Measurements from ENCODE around the gene FOXN1.
"Not testable (repeated sequence)": the region's sequence is repeated elsewhere in the genome, so short reads cannot be mapped to it uniquely, and the experiment has no call there.

The FOXN1 gene

GRCh38 chr17:28501421-28502284, 4.5 kb upstream of the FOXN1 start:
- DNase-seq = no peak

DNA sequence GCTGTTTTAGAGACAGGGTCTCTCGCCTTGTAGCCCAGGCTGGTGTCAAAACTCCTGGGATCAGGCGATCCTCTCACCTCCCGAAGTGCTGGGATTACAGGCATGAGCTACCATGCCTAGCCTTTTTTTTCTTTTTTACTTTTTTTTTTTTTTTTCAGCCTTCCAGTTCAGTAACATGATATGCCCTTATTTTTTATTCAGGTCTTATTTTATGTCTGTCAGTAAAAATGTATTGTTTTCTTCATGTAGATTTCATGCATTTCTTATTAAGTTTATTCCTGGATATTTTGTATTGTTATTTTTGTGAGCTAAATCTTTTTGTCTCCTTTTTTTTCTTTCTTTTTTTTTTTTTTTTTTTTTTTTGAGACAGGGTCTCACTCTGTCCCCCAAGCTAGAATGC, 2.7 kb upstream of the FOXN1 start:
- DNase-seq = no peak

- DNase-seq = no peak
Observed at GRCh38 chr17:28506763-28507487, 777 bp downstream of the FOXN1 start.

GRCh38 chr17:28507567-28508203, 1.5 kb downstream of the FOXN1 start:
- DNase-seq = peak in 1 of 2 experiments; percentile 52

- DNase-seq = no peak
Observed at GRCh38 chr17:28508211-28508724, 2.1 kb downstream of the FOXN1 start.

DNA sequence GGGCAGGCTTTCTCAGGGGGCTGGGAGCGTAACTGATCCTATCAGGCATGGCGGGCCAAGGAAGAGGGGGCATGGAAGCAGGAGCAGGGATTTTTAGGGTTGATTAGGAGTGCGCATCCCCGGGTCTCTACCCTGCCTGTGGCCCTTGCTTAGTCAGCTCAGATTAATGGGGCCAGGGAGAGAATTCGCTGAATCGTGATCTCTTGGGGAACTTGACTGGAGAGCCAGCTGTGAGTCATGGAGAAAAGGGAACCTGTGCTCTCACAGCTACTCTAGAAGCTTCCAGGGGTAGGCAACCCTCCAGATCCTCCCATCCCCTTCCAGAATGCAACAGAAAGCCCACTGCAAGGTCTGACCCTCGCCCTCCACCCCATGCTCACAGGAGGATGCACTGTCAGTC, 3.6 kb downstream of the FOXN1 start:
- DNase-seq = no peak

- DNase-seq = no peak
Observed at GRCh38 chr17:28511858-28512461, 5.8 kb downstream of the FOXN1 start.

DNA sequence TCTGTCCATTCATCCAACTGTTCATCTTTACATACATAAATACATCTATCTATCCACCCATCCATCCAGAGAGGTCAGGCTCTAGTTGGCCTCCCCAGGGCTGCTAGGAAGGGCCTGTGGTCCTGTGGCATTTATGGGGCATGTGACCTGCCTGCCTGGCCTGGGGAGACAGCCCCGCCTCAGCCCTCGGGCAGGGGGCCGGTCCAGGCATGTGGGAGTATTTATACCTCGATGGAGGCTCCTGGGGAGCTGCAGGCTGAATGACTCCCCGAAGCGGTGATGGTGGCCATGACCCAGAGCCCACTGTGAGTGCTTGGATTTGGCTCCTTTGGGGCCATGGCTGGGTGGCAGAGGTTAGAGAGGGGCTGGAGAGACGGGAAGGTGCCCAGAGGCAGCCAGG, 7.3 kb downstream of the FOXN1 start:
- DNase-seq = no peak

DNA sequence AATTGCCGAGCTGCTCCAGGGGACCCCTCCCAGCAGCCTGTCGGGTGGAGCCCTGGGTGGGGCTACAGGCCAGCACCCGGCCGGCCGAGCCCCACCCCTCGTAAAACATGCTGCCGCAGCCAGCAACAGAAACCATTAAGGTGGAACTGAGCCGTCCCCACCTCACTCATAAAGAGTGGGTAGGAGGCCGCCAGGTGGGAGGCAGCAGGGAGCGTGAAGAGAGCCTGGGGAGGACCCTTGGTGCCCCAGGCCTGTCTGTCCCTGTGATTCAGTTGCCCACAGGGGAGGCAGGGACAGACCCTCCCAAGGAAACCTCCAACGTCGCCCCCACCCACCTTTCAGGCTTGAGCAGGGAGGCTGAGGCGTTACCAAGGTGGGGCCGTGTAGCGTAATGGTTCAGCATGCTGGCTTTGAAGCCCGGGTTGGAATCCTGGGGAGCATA, 8.4 kb downstream of the FOXN1 start:
- peak in 1 of 2 experiments; percentile 51 for DNase-seq

- DNase-seq = no peak
Observed at GRCh38 chr17:28515518-28515917, 9.4 kb downstream of the FOXN1 start.

GRCh38 chr17:28518132-28518531, 12.0 kb downstream of the FOXN1 start:
- no peak for DNase-seq

DNA sequence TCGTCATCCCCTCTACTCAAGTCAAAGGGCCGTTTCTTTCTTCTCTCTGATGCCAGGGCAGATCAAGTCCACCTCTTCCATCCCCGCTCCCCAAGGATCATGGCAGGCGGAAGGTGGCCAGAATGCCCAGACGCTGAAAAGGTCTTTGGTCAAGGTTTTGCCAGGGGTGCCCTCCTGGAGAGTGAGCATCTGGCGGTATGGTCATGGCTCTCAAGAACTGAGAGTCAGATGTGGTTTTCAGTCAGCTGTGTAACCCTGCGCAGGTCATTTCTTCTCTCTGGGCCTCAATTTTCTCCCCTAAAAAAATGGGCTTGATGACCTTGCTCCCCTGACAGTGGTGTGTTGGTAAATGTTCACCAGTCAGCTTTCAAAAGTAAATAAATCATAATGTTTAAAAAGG, 12.4 kb downstream of the FOXN1 start:
- DNase-seq = no peak

DNA sequence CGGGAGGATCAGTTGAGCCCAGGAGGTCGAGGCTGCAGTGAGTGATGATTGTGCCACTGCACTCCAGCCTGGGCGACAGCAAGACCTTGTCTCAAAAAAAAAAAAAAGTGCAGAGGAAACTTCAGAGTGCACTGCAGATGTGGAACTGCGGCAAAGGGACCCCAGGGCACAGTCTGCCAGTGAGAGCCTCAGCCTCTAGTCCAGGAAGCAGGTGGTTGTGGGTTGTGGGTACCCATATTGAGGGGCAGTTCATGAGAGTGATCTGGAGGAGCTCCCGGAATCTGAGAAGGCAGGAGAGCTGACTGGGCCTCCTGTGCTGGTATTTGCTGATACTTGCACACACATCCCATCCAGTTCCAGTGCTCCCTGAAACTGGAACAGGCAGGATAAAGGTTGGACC, 13.1 kb downstream of the FOXN1 start:
- DNase-seq = no peak

GRCh38 chr17:28520687-28521086, 14.5 kb downstream of the FOXN1 start:
- DNase-seq = no peak

DNA sequence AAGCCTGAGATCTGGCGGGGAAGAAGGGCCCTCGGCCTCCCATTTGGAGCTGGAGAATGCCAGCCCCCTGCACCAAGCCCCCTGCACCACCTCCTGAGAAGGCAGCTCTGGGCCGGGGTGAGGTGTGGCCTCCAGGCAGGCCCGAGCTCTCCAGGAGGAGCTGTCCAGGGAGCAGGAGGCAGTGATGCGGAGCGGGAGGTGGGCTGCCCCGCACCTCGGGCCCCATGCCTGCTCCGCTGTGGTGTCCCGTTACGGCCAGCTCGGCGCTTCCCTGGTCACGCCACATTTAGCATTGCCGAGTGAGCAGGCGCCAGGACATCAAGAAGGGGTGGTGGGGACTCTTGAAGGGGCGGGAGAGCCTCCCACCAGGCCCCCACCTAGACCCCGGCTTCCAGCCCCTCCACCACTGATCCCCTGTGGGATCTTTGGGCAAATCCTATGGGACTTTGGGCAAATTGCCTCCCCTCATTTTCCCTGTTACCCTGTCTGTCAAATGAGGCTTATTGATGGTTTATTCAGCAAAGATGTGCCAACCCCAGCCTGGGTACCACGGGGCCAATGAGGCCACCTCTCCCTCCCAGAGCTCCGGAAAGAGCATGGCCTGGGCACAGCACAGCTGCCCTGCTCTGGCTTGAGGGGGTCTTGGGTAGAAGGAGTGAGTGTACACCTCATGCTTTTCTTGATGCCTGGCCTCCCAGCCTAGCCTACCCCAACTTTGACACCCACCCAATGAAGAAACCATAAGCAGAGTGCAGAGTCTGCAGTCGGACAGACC, 15.3 kb downstream of the FOXN1 start:
- DNase-seq = peak in 1 of 2 experiments; percentile 41

DNA sequence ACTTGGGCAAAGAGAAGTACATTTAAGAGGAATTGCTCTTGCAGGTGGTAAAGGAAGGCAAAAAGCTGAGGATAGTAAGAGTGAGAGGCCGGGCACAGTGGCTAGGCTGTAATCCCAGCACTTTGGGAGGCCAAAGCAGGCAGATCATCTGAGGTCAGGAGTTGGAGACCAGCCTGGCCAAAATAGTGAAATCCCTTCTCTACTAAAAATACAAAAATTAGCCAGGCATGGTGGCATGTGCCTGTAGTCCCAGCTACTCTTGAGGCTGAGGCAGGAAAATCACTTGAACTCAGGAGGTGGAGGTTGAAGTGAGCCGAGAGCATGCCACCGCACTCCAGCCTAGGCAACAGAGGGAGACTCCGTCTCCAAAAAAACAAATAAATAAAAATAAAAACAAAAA, 16.1 kb downstream of the FOXN1 start:
- not testable (repeated sequence) for DNase-seq

GRCh38 chr17:28523186-28523585, 17.0 kb downstream of the FOXN1 start:
- no peak for DNase-seq

DNA sequence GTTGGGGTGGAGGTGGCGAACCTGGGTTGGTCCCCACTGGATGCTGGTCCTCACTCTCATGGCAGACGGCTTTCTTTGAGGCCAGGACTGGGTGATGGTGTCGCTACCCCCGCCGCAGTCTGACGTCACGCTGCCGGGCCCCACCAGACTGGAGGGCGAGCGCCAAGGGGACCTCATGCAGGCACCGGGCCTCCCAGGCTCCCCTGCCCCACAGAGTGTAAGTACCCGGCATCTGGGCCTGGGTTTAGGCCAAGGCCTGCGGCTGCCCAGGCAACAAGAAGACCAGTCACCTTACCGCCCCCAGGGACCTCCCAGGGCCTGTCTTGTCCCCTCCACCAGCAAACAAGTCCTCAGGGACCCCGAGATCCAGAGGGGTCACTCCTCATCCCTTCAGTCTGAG, 17.7 kb downstream of the FOXN1 start:
- no peak for DNase-seq

DNA sequence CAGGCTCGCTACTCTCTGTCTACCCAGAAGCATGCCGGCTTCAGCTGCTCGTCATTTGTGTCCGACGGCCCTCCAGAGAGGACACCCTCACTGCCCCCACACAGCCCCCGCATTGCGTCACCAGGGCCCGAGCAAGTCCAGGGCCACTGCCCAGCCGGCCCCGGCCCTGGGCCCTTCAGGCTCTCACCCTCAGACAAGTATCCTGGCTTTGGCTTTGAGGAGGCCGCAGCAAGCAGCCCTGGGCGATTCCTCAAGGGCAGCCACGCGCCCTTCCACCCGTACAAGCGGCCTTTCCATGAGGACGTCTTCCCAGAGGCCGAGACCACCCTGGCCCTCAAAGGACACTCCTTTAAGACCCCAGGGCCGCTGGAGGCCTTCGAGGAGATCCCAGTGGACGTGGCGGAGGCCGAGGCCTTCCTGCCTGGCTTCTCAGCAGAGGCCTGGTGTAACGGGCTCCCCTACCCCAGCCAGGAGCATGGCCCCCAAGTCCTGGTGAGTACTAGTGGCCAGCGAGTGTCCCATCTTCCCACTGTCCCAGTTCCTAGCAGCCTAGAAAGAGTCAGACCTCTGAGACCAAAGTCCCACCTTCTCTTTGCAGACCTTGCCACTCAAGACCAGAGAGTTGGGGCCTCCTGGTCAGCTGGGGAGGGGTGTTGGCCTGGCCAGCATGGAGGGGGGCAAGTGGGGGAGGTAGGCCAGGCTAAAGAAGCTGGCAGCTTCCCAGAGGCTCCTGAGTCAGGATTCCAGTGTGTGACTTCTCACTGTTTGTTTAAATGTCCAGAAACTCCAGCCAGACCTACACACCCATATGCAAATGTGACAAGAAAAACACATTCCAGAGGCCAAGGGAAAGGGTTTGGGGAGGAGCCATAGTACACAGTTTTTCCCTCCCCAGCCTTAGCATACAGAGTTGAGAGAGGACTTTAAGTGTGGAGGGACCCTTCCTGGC, 18.6 kb downstream of the FOXN1 start:
- DNase-seq = peak; percentile 48 to 79

GRCh38 chr17:28526381-28526780, 20.2 kb downstream of the FOXN1 start:
- DNase-seq = no peak

GRCh38 chr17:28527181-28527681, 21.1 kb downstream of the FOXN1 start:
- no peak for DNase-seq
